Melanocyte of skin (primary cell): ENCODE data around the gene DOCK11. TPM values are rescaled to one million over a fixed set of nuclear protein-coding genes. Genes with fewer than 3 reads are reported as not detected.

Experiments used
- small RNA-seq, 2 donors: library from RNA; depleted of rRNA; stranded (forward); fragments of <200 nt; gene quantifications; one replicate each; pipeline ENCODE3, GENCODE V24; 2012
- total RNA-seq, 2 donors: library from RNA; depleted of rRNA; stranded (reverse); fragments of >200 nt; gene quantifications; 2 replicates each; pipeline ENCODE4 v1.2.3, GENCODE V29; 2012

The DOCK11 gene
- total RNA-seq: 1 to 10 TPM; 3.1 to 6.3 TPM

DNA sequence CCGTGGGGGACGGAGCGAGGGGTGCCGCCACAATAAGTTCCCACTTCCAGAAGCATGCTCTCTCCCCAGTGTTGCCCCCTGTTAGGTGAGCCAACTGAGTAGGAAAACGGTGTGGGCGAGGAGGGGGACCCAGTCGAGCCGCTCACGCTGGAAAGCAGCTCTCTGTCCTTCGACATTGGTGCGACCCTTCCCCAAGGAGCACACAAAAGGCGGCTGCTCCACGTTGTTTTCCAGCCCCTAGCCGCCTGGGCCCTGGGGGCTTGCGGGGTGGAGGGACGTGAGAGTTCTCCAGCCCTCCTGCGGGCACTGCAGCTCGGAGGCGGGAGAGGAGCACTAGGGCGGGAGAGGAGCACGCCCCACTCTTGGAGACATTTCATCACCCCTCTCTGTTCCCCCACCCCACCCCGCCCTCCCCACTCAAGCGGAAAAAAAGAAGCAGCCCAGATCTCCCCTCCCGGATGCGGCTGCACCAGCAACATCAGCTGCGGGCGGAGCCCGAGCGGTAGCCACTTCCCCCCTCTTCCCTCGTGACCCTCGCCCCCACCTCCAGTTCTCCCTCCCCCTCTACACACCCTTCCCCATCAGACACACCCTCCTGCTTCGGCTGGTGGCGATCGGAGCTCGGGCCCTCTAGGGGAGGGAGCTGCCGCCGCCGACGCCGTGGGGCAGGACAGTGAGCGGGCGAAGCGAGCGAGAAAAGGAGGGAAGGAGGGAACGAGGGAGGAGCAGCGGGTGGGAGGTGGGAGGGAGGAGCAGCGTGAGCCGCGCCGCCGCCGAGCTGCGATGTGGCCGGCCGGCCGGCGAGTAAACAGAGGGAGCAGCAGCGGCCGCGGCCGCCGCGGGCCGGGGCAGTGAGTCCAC is at the start of gene DOCK11:
Gene DOCK11 (plus strand): TSS at position 755 of the 861 bp plus-strand sequence. CDS start 157 bp downstream, outside the sequence.

DNA sequence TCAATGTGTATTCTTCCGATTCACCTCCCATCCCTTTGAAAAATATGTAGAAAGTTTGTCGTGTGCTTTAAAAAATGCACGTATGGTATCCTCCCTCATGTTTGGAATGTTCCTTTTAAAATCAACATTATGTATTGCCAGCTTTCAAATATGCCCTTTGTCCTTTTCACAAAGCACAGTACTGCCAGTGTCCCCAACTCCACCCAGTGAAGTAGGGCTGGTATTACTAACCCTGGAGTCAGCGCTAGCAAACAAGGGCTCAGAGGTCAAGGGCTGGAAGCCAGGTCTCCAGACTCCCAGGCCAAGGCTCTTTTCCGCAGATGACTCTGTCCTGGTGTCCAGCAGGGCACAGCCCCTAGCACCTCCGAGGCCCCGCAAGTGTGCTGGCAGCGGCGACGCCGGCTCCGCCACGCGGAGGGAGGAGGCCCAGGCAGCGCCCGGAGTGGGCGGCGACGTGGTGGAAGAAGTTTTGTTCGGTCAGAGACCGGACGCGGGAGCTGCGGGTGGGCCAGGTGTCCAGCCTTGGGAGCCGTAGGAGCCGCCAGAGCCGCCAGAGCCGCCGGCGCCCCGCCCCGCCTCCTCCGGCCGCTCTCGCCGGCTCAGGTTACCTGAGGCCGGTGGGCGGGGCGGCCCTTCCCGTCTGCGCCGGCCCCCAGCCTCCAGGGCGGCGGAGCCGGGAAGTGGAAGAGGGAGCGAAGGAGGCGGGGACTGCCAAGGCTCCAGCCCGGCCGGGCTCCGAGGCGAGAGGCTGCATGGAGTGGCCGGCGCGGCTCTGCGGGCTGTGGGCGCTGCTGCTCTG is 231.5 kb downstream of the DOCK11 start, which contains the start of gene IL13RA1:
Gene IL13RA1 (plus strand): TSS at position 720 of the 799 bp plus-strand sequence. CDS start 33 bp downstream, at position 753.

Small RNAs within 50 kb of the gene (small RNA-seq; reads per million reads assigned to genes)
- gene RF00019: 0 reads per million in 2 donors

Other genes starting within 250 kb of the DOCK11 start
- gene WDR44, start 149.7 kb upstream of the DOCK11 start, total RNA-seq: 1 to 10 TPM; 9.7 to 10.0 TPM
- gene IL13RA1, start 231.8 kb downstream of the DOCK11 start, total RNA-seq: 10 to 100 TPM; 28.0 to 34.8 TPM